NCI-H2029 (cell line): ENCODE data around the gene KCND1.

ENCODE experiments used
- DNase-seq: peaks from one replicate; lab custom pipeline; 2025; lab: John Stamatoyannopoulos, UW

KCND1 gene

GRCh38 chrX:48974574-48974973 lies 2.9 kb upstream of the KCND1 start:
- no peak for DNase-seq

- DNase-seq, result no peak
These were observed 2.4 kb upstream of the KCND1 start for GRCh38 chrX:48974033-48974432.

- no peak for DNase-seq
These were observed 848 bp upstream of the KCND1 start for GRCh38 chrX:48972220-48973164.

- no peak for DNase-seq
These were observed 2.2 kb downstream of the KCND1 start for GRCh38 chrX:48969471-48969870.

GRCh38 chrX:48968377-48968776 lies 3.3 kb downstream of the KCND1 start:
- no peak for DNase-seq

- DNase-seq, result no peak
These were observed 4.7 kb downstream of the KCND1 start for GRCh38 chrX:48966796-48967579.

GRCh38 chrX:48965959-48966358 lies 5.7 kb downstream of the KCND1 start:
- DNase-seq, result no peak

GRCh38 chrX:48961585-48962091 lies 10.0 kb downstream of the KCND1 start:
- DNase-seq, result no peak

- DNase-seq, result no peak
These were observed 11.4 kb downstream of the KCND1 start for GRCh38 chrX:48960291-48960690.

- no peak for DNase-seq
These were observed 13.0 kb downstream of the KCND1 start for GRCh38 chrX:48958635-48959094.

GRCh38 chrX:48957827-48958634 lies 13.6 kb downstream of the KCND1 start:
- peak; percentile 94 for DNase-seq

- peak; percentile 59 for DNase-seq
These were observed 14.2 kb downstream of the KCND1 start, which contains the start of gene OTUD5 for GRCh38 chrX:48957477-48957826. Gene OTUD5, minus strand, starts transcription at chrX:48957607. Its CDS starts 37 bp downstream, at chrX:48957570.

- no peak for DNase-seq
These were observed 14.8 kb downstream of the KCND1 start for GRCh38 chrX:48956728-48957414.

GRCh38 chrX:48948589-48948988 lies 23.1 kb downstream of the KCND1 start:
- DNase-seq, result no peak

- no peak for DNase-seq
These were observed 25.9 kb downstream of the KCND1 start for GRCh38 chrX:48945517-48946348.

GRCh38 chrX:48942895-48943294 lies 28.7 kb downstream of the KCND1 start:
- DNase-seq, result no peak

- DNase-seq, result no peak
These were observed 31.2 kb downstream of the KCND1 start for GRCh38 chrX:48940404-48940955.

- DNase-seq, result no peak
These were observed 32.0 kb downstream of the KCND1 start for GRCh38 chrX:48939524-48940228.

GRCh38 chrX:48938721-48939425 lies 32.8 kb downstream of the KCND1 start:
- no peak for DNase-seq
